CD8-positive, alpha-beta memory T cell (primary cell): ENCODE results near the gene EPB41L1. TPM values are rescaled to one million over a fixed set of nuclear protein-coding genes. Genes with fewer than 3 reads are reported as not detected.
A peak's percentile ranks its signal among the peaks of the same experiment; 100 is the strongest.

Source experiments
- CTCF ChIA-PET: fragments of 350-600 bp; sonication (Branson Sonifier 250); formaldehyde crosslinking; loops from one replicate; lab custom pipeline; 2021; ENCODE audit warnings: antibody characterized with exemption; lab: Charles Lee
- POLR2A ChIA-PET: fragments of 350-600 bp; sonication (Branson Sonifier 250); formaldehyde crosslinking; loops from one replicate; lab custom pipeline; 2021; ENCODE audit warnings: antibody characterized with exemption; lab: Charles Lee
- DNase-seq, 5 donors: peaks; one replicate each; pipeline versions ENCODE4 v3.0.0 to v3.0.0-alpha.2; 2020 to 2022; ENCODE audit warnings: mixed read lengths in 1 of 5
- H3K27ac ChIP-seq: one replicate; pipeline ENCODE4 v1.7.0; 2013; ENCODE audit warnings: low read depth, mild to moderate bottlenecking, low read length, moderate library complexity
- H3K27me3 ChIP-seq: 2 replicates; pipeline ENCODE4 v1.7.0; 2013; ENCODE audit warnings: low read length, mild to moderate bottlenecking; ENCODE audit not compliant: insufficient read depth, poor library complexity, severe bottlenecking
- H3K36me3 ChIP-seq: 2 replicates; pipeline ENCODE4 v1.7.0; 2013; ENCODE audit warnings: mild to moderate bottlenecking, low read length, moderate library complexity; ENCODE audit not compliant: insufficient read depth
- H3K4me1 ChIP-seq: 2 replicates; pipeline ENCODE4 v1.7.0; 2013; ENCODE audit warnings: mild to moderate bottlenecking, low read length, moderate library complexity; ENCODE audit not compliant: insufficient read depth
- H3K4me3 ChIP-seq: 2 replicates; pipeline ENCODE4 v1.7.0; 2013; ENCODE audit warnings: mild to moderate bottlenecking, low read length
- H3K9me3 ChIP-seq: 2 replicates; pipeline ENCODE4 v1.7.0; 2013; ENCODE audit warnings: mild to moderate bottlenecking, low read length
- H3K27ac Mint-ChIP-seq, 8 donors: one replicate each; pipeline ENCODE4 v1.8.0; 2020 to 2021; ENCODE audit warnings: mixed read lengths in 8 of 8, mild to moderate bottlenecking in 6 of 8, inconsistent platforms in 3 of 8, moderate library complexity in 3 of 8
- H3K27me3 Mint-ChIP-seq, 2 donors: one replicate each; pipeline ENCODE4 v1.8.0; 2020 to 2021; ENCODE audit warnings: mixed read lengths in 2 of 2, mild to moderate bottlenecking in 1 of 2, moderate library complexity in 1 of 2
- H3K36me3 Mint-ChIP-seq, 3 donors: one replicate each; pipeline ENCODE4 v1.8.0; 2020 to 2021; ENCODE audit warnings: mixed read lengths in 3 of 3, inconsistent platforms in 1 of 3, mild to moderate bottlenecking in 1 of 3
- H3K4me1 Mint-ChIP-seq, 3 donors: one replicate each; pipeline ENCODE4 v1.8.0; 2020 to 2021; ENCODE audit warnings: mixed read lengths in 3 of 3, inconsistent platforms in 1 of 3, mild to moderate bottlenecking in 1 of 3
- H3K4me3 Mint-ChIP-seq, 7 donors: one replicate each; pipeline ENCODE4 v1.8.0; 2020 to 2021; ENCODE audit warnings: mixed read lengths in 7 of 7, mild to moderate bottlenecking in 6 of 7, moderate library complexity in 4 of 7, inconsistent platforms in 2 of 7
- H3K9me3 Mint-ChIP-seq, 5 donors: one replicate each; pipeline ENCODE4 v1.8.0; 2020 to 2022; ENCODE audit warnings: mixed read lengths in 5 of 5, mild to moderate bottlenecking in 3 of 5, moderate library complexity in 2 of 5, inconsistent platforms in 1 of 5
- polyA plus RNA-seq: library from polyadenylated mRNA; unstranded; fragments of 300-500 nt; fragmentation: Illumina TruSeq; gene quantifications from one replicate; pipeline ENCODE4 v1.2.3, GENCODE V29; 2021
- total RNA-seq, 2 experiments: library from RNA; stranded (reverse); gene quantifications; one replicate each; pipeline ENCODE4 v1.2.3, GENCODE V29; 2021

Gene EPB41L1
- total and polyA plus RNA-seq, 3 experiments from 2014 or later = 0.29 to 0.35 TPM; not detected in 1

- ChIA-PET CTCF (no interaction called here), POLR2A (no interaction called here)
- Histone ChIP-seq H3K4me3 (no peak overlapping the region), H3K27ac (no peak overlapping the region), H3K27me3 (no peaks in the 10 kb centered on the region), H3K36me3 (no peaks in the 10 kb centered on the region), H3K4me1 (no peaks in the 10 kb centered on the region), H3K9me3 (no peaks in the 10 kb centered on the region)
- DNase-seq = no peak
- Mint-ChIP-seq H3K4me1 (no peaks in the 10 kb centered on the region), H3K9me3 (no peaks in the 10 kb centered on the region), H3K27ac (peak overlapping the region in 1 of 8 donors; percentile 59), H3K4me3 (no peak overlapping the region), H3K36me3 (no peaks in the 10 kb centered on the region), H3K27me3 (peaks cover 16 to 20% of the 10 kb centered on the region in 2 donors)
Measured at GRCh38 chr20:36270744-36271638, 116.5 kb downstream of the EPB41L1 start.

GRCh38 chr20:36271639-36272546 lies 117.4 kb downstream of the EPB41L1 start:
- CTCF ChIA-PET = no interaction called here

GRCh38 chr20:36272547-36273220 lies 118.1 kb downstream of the EPB41L1 start:
- Mint-ChIP-seq H3K36me3 (no peaks in the 10 kb centered on the region), H3K9me3 (no peaks in the 10 kb centered on the region), H3K27me3 (peaks cover 18 to 21% of the 10 kb centered on the region in 2 donors), H3K27ac (no peak overlapping the region), H3K4me1 (no peaks in the 10 kb centered on the region), H3K4me3 (no peak overlapping the region)
- ChIA-PET POLR2A (no interaction called here), CTCF (interaction anchor here (1.3 kb wide), 1 partner anchor 164 kb away, joined by 3 read pairs; no protein-coding TSS in a partner anchor)
- Histone ChIP-seq H3K9me3 (no peaks in the 10 kb centered on the region), H3K36me3 (no peaks in the 10 kb centered on the region), H3K4me1 (no peaks in the 10 kb centered on the region), H3K27me3 (no peaks in the 10 kb centered on the region), H3K27ac (no peak overlapping the region), H3K4me3 (no peak overlapping the region)
- DNase-seq = no peak

More at GRCh38 chr20:36271639-36272546, 117.4 kb downstream of the EPB41L1 start:
- POLR2A ChIA-PET = no interaction called here
- H3K9me3 ChIP-seq = no peaks in the 10 kb centered on the region
- no peaks in the 10 kb centered on the region for H3K36me3 ChIP-seq
- Mint-ChIP-seq H3K36me3 (no peaks in the 10 kb centered on the region), H3K9me3 (no peaks in the 10 kb centered on the region), H3K27me3 (peaks cover 16 to 20% of the 10 kb centered on the region in 2 donors), H3K27ac (no peak overlapping the region), H3K4me3 (no peak overlapping the region), H3K4me1 (no peaks in the 10 kb centered on the region)
- no peak for DNase-seq
- no peaks in the 10 kb centered on the region for H3K4me1 ChIP-seq
- H3K27me3 ChIP-seq = no peaks in the 10 kb centered on the region
- H3K4me3 ChIP-seq = no peak overlapping the region
- no peak overlapping the region for H3K27ac ChIP-seq

DNA sequence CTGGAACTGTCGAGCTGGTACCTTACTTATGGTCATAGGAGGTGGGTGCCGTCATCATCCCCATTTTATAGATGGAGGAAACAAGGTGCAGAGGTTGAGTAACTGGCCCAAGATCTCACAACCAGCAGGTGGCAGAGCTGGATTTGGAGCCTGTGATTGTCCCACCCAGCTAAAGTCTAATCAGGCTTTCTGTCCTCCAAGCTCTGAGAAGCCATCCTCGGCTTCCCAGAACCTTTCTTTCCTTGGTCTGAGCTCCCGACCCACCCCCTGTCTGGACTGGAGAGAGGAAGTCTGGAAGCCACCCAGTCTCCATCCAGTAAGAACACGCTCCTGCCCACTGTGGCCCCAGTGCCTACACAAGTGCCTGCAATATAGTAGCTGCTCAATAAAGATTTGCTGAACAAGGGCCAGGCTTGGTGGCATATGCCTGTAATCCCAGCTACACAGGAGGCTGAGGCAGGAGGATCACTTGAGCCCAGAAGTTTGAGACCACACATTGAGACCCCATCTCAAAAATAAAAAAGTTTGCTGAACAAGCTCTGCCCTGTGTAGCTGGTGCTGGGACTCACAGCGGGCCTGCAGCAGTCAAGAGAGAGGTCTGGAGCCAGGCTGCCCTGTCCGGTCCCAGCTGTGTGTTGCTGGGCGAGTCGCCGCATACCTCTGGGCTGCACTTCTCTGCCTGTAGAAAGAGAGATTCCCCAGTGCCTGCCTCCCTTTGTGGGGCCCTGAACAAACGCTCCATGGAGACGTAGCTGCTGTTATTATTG lies 119.1 kb downstream of the EPB41L1 start:
- peaks cover 0 to 3% (median 0%) of the 10 kb centered on the region in 5 donors for H3K9me3 Mint-ChIP-seq
- Histone ChIP-seq H3K27ac (no peak overlapping the region), H3K4me1 (no peaks in the 10 kb centered on the region), H3K27me3 (no peaks in the 10 kb centered on the region), H3K4me3 (no peak overlapping the region), H3K36me3 (no peaks in the 10 kb centered on the region), H3K9me3 (no peaks in the 10 kb centered on the region)
- ChIA-PET POLR2A (no interaction called here), CTCF (interaction anchor here (0.9 to 1.3 kb wide), 2 partner anchors 163 to 166 kb away, joined by 3 read pairs; no protein-coding TSS in a partner anchor)
- no peaks in the 10 kb centered on the region for H3K4me1 Mint-ChIP-seq
- H3K36me3 Mint-ChIP-seq = no peaks in the 10 kb centered on the region
- DNase-seq = no peak
- H3K27ac Mint-ChIP-seq = no peak overlapping the region
- H3K27me3 Mint-ChIP-seq = peaks cover 16 to 27% of the 10 kb centered on the region in 2 donors
- H3K4me3 Mint-ChIP-seq = no peak overlapping the region

GRCh38 chr20:36274181-36274841 lies 119.8 kb downstream of the EPB41L1 start:
- CTCF ChIA-PET = interaction anchor here (0.9 kb wide), 1 partner anchor 165 kb away, joined by 3 read pairs; no protein-coding TSS in a partner anchor
- Histone ChIP-seq H3K27me3 (no peaks in the 10 kb centered on the region), H3K9me3 (no peaks in the 10 kb centered on the region), H3K27ac (no peak overlapping the region), H3K4me3 (no peak overlapping the region), H3K4me1 (no peaks in the 10 kb centered on the region), H3K36me3 (no peaks in the 10 kb centered on the region)
- Mint-ChIP-seq H3K9me3 (peaks cover 0 to 3% (median 0%) of the 10 kb centered on the region in 5 donors), H3K27ac (peak overlapping the region in 1 of 8 donors; percentile 29), H3K27me3 (peaks cover 14 to 31% of the 10 kb centered on the region in 2 donors), H3K4me3 (no peak overlapping the region), H3K4me1 (no peaks in the 10 kb centered on the region), H3K36me3 (no peaks in the 10 kb centered on the region)
- DNase-seq = no peak
- POLR2A ChIA-PET = no interaction called here

- no peak overlapping the region for H3K27ac ChIP-seq
- H3K27me3 ChIP-seq = no peaks in the 10 kb centered on the region
- H3K4me1 Mint-ChIP-seq = no peaks in the 10 kb centered on the region
- H3K9me3 Mint-ChIP-seq = peaks cover 0 to 3% (median 0%) of the 10 kb centered on the region in 5 donors
- no peak overlapping the region for H3K4me3 ChIP-seq
- CTCF ChIA-PET = no interaction called here
- no peak for DNase-seq
- peaks cover 14 to 35% of the 10 kb centered on the region in 2 donors for H3K27me3 Mint-ChIP-seq
- no peak overlapping the region for H3K27ac Mint-ChIP-seq
- POLR2A ChIA-PET = no interaction called here
- H3K4me1 ChIP-seq = no peaks in the 10 kb centered on the region
- H3K9me3 ChIP-seq = no peaks in the 10 kb centered on the region
- H3K36me3 ChIP-seq = no peaks in the 10 kb centered on the region
- no peak overlapping the region for H3K4me3 Mint-ChIP-seq
- H3K36me3 Mint-ChIP-seq = no peaks in the 10 kb centered on the region
Measured at GRCh38 chr20:36275011-36275410, 120.5 kb downstream of the EPB41L1 start.
